CD4-positive, alpha-beta T cell treated with Interferon alpha-2 for 1 hour (primary cell): Measurements from ENCODE around the gene MOBP.

Experiments used
- DNase-seq, 2 donors: peaks; one replicate each; pipeline ENCODE4 v3.0.0-alpha.2; 2020 to 2022

The MOBP gene

DNA sequence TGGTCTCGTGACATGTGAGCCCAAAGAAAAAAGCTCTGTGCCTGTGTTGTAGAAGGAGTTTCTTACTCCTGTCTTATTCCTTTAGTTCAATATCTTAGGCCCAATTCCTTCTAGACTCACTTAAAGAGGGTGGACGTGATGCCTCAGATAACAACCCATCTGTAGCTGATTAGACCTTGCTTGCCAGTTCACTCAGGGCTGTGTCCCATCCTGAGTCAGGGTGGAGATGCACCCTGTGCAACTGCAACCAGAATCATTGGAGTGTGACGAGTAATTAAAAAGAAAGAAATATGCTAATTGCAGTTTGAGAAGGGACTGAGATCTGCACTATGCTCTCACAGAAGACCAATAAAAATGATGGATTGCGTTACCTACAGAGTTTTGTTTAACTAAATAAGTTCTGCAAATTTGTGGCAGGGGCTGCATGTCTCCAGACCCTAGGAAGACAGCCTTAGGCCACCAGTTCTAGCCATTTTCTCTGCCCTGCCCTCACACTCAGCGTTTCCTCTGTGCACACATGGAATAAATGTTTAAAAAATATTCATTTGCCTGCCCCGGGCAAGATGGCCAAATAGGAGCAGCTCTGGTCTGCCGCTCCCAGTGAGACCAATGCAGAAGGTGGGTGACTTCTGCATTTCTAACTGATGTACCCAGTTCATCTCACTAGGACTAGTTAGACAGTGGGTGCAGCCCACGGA lies 83.0 kb downstream of the MOBP start:
- no peak for DNase-seq
